NCI-H1105 (cell line): ENCODE results near the gene SBF2.
"Not testable (repeated sequence)": the region's sequence is repeated elsewhere in the genome, so short reads cannot be mapped to it uniquely, and the experiment has no call there.

ENCODE experiments used
- DNase-seq: peaks from one replicate; lab custom pipeline; 2025; lab: John Stamatoyannopoulos, UW

Gene SBF2

GRCh38 chr11:10017050-10017449, 277.0 kb downstream of the SBF2 start:
- DNase-seq: no peak

DNA sequence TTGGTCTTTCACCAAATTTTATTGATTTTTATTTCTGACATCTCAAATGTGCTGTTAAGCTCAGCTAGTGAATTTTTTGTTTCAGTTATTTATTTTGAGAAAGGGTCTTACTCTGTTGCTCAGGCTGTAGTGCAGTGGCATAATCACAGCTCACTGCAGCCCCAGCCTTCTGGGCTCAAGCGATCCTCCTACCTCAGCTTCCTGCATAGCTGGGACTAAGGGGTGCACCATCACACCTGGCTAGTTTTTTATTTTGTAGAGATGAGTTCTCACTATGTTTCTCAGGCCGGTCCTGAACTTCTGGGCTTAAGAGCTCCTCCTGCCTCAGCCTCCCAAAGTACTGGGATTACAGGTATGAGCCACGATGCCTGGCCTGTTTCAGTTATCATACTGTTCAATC, 282.0 kb downstream of the SBF2 start:
- no peak for DNase-seq

DNA sequence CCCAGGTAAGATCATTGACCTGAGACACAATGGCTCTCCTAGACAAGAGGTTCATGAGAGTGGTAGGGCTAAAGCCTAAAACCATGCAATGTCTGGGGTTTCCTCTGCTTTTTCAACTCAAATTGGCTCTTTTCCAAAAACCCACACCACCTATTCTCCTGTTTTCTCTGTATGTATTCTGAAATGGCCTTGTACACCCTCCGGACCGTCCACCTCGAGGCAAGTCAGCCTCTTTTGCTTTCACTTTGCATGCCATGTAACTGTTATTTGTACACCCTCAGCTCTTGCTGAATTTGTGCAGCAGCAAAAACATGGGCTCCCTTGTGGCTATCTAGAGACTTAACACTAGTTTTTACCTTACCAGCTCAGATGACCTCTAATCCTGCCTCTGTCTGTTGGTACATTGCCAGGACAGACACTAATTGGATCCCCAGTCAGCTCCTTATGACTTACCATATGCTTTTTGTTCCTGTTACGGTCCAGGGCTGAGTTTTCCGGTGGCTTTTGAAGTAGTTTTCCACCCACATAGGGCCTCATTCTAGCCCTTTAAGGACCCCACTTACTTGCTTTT, 288.0 kb downstream of the SBF2 start:
- DNase-seq: no peak

DNA sequence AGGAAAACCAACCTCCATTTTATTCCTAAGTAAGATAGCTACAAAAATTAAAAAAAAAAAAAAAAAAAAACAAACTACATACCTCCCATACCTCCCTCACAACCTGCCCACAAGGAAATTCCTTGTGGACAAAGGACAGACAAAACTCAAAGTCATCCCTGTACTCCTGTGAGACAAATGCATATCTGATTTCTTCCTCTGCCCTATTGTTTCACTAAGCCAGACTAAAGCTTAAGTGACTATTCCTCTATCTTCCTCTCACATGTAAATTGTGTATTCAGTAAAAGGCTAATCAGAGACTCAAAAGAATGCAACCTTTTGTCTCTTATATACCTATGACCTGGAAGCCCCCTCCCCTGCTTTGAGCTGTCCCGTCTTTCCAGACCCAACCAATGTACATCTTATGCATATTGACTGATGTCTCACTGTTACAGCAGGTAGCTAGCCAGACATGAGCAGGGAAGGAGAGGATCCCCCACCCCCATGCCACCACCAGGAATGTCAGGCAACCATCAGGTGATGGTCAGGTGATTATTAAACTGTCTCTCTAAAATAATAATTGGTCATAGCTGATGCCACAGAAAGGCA, 289.4 kb downstream of the SBF2 start:
- no peak for DNase-seq

- no peak for DNase-seq
Observed at GRCh38 chr11:10002221-10002620, 291.8 kb downstream of the SBF2 start.

DNA sequence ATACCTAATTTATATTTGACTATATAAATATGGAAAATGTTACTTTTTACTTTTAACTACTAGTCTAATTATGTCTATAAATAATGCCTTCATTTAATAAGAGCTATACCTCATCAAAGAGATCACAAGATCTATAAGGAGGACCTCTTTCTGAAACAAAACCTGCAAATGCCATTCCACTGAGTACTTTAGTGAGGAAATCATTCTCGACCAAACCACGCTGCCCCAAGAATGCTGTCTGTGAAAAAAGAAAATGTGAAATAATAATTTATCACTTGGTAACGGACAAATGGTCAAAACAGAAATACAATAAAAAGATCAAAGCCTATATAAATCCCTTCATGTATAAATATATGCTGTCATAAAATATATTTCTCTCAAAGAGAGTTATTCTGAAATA, 301.7 kb downstream of the SBF2 start:
- DNase-seq: no peak

DNA sequence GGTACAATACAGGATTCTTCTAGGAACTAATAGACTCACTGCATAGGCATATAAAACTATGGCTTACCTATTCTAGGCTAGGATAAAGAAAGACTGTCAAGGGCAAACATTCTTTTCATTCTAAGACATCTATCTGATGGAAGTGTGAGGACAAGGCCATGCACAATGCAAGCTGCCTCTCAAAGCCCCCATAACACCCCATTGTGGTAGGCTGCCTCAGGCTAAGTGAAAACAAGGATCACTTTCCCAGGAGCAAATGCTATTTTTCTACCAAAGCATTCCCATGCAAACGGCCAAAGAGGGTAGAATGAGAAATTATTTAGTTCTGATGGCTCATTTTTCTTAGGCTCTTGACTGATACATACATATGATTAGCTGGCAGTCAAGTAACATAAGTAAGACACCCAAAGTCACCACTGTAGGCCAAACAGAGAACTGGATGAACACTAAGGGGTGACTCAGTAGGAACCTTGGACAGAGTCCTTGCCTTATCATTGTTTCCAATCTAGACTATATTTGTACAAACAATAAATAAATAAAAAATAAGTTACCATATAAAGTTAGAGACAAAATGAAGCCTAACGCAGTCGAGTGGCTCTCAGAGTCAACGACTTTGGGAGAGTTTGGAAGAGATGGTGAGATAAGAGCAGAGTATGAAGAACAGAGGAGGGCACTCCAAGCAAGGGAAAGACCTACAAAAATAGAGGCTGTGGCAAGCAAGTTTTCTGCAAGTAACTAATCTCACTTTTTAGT, 303.6 kb downstream of the SBF2 start:
- no peak for DNase-seq

- DNase-seq: not testable (repeated sequence)
Observed at GRCh38 chr11:9987303-9987702, 306.7 kb downstream of the SBF2 start.

- DNase-seq: no peak
Observed at GRCh38 chr11:9982796-9983579, 311.0 kb downstream of the SBF2 start.

- no peak for DNase-seq
Observed at GRCh38 chr11:9982127-9982795, 311.8 kb downstream of the SBF2 start.

DNA sequence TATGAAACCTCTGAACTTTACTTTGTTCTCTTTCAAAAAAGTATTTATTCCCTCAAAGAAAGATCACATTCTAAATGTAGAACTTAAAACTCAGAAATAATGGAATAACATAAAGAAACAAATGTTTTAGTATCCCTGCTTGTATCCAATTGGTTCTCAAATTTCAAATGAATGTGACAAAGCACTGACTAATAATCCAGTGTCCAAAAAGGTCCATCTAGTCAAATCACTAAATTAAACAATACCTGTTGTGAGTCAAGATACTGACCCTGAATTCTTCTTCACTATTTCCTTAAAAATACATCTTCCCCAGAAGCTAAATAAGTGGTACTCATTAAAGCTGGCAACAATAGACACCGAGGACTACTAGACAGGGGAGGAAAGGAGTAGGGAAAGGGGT, 313.1 kb downstream of the SBF2 start:
- DNase-seq: no peak

DNA sequence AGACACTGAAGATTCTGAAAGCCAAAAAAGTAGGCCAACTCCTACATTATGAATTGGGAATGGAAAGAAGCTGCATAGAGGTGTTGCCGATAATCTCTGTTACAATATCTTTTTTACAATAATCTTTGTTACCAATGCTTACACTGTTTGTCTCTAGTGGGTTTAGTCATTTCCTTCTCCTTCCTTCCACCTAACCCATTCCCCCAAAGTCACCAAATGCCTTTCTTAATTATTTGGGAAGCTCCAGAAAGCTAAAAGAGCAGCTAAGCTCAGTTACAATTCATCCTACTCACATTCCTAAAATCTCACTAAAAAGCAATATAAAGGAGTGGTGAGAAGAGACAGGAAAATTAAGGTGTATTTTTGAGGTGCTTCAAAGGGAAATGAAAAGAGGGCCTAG, 316.5 kb downstream of the SBF2 start:
- no peak for DNase-seq

GRCh38 chr11:9974375-9974774, 319.6 kb downstream of the SBF2 start:
- DNase-seq: no peak

- no peak for DNase-seq
Observed at GRCh38 chr11:9973921-9974320, 320.1 kb downstream of the SBF2 start.

DNA sequence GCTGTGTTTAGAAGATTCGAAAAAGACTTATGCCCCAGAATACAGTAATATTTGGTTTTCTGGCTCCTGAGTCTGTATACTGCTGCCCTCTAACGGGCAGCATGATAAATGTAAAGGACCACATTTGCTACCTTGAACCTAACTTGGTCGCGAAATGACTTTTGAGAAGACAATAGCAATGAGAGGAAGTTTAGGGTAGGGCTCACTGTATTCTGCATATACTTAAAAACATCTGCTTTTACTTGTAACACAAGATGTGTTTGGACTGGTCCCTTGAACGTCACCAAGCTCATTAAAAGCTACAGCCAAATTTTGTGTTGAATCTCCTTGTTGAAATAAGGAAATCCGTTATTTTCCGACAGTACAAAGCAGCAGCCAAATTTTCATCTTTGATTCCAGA, 321.0 kb downstream of the SBF2 start:
- no peak for DNase-seq

DNA sequence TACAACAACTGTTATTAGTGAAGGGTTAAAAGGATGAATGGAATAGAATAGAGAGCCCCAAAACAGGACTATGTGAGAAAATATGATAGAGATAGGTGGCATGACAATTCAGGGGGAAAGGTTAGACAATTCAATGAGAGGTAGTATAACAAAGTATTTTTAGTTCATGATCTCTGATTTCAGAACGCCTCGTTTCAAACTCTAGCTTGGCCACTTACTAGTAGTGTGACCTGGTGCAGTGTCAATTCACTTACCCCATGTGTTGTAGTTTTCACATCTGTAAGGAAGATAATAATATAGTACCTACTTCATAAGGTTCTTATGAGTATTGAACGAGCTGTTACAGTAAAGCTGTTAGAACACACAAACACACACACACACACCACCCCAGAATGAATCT, 322.1 kb downstream of the SBF2 start:
- no peak for DNase-seq

GRCh38 chr11:9969068-9969467, 325.0 kb downstream of the SBF2 start:
- DNase-seq: no peak

DNA sequence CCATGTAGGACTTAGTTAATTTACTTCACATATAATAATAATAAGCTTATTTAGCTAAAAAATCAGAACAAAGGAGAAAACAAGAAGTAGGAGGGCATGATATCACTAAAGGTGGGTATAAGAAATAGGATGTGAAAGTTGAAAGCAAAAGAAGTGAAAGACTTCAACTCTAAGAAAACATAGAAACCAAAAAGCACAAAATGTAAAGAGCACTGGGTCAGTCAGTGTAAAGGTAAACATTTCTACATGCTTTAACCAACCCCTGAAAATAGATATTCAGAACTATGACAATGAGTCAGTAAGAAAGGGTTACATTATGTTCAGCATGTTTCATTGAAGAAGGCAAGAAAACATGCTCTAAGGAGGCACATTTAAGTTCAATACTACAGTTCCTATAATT, 331.3 kb downstream of the SBF2 start:
- no peak for DNase-seq

DNA sequence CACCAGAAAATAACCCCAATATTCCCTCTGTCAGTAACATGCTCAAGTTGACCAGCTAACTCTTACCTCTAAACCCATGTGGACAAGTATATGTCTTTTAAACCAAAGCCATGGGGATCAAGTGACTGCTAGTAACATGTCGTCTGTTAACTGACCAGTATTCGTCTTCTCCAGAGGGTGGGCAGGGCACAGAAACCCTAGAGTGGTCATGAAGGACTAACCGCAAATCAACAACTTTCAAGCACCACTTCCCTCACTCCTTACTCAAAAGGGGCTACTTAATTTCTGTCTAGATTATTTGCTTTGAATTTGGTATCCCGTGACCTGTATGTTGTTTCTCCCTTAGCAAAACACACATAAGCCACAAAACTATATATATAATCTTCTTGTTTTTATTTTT, 336.9 kb downstream of the SBF2 start:
- no peak for DNase-seq

DNA sequence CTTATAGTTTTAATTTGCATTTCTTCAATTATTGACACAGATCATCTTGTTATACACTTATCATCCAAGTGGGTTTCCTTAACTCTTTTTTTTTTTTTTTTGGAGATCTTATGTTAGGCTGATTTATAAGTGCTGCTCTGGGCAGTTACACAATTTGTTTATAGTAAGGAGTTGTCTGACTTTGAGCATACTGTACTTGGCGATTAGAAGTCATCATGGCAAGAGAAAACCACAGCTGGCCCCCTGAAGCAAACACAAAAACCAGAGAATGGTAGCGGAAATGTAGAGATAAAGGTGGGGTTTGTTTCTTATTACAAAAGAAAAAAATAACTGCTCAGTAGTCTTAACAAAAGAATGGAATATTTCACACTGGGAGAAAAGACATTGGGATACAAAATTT, 337.5 kb downstream of the SBF2 start:
- no peak for DNase-seq

DNA sequence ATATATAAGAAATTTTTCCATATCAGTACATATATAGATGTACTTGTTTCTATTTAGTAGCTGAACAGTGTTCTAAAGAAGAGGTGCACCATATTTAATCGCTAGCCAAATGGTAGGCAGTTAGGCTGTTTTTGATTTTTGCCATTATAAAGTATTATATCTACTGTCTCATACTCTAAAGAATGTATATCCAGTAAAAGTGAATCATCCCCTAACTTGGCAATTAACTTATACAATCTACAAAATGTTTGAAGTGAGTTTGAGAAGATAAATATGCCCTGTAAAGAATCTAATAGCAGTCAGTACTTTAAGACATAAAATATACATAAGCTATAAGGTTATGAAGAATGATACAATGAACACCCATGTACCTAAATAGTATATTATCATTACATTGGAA, 338.6 kb downstream of the SBF2 start:
- DNase-seq: no peak

- no peak for DNase-seq
Observed at GRCh38 chr11:9953994-9954626, 339.9 kb downstream of the SBF2 start.
